RWPE1 (cell line): Measurements from ENCODE around the gene PGGT1B.

Source experiments
- CTCF ChIA-PET: fragments of 350-600 bp; sonication (Branson Sonifier 250); formaldehyde crosslinking; extraction: SDS; loops from one replicate; lab custom pipeline; 2021; lab: Yijun Ruan, JAX
- POLR2A ChIA-PET: fragments of 400-600 bp; formaldehyde crosslinking; extraction: SDS; loops from one replicate; lab custom pipeline; 2020; ENCODE audit warnings: antibody characterized with exemption; ENCODE audit not compliant: low non-redundant PET; lab: Yijun Ruan, JAX
- DNase-seq: peaks from one replicate; pipeline ENCODE4 v3.0.0; 2012; ENCODE audit warnings: low spot score
- H3K27ac ChIP-seq: fragments of 450-650 bp; 2 replicates; pipeline ENCODE4 v1.5.1; 2017
- CTCF ChIP-seq: fragments of 450-650 bp; conservative IDR thresholded peaks from 2 replicates; pipeline ENCODE4 v1.5.1; 2017; ENCODE audit warnings: low read depth, mild to moderate bottlenecking

PGGT1B gene

GRCh38 chr5:115192098-115192497 lies 70.6 kb downstream of the PGGT1B start:
- ChIA-PET POLR2A (no interaction called here), CTCF (interaction anchor here (0.6 kb wide), 2 partner anchors 53 to 93 kb away, joined by 3 read pairs; no protein-coding TSS in a partner anchor)
- no peak overlapping the region for H3K27ac ChIP-seq
- no peak for TF ChIP-seq CTCF
- DNase-seq, result no peak

- TF ChIP-seq CTCF, result no peak
- no peak overlapping the region for H3K27ac ChIP-seq
- POLR2A ChIA-PET, result no interaction called here
- DNase-seq, result no peak
- CTCF ChIA-PET, result interaction anchor here (0.6 kb wide), 2 partner anchors 54 to 93 kb away, joined by 3 read pairs; no protein-coding TSS in a partner anchor
Observed at GRCh38 chr5:115191474-115192031, 71.1 kb downstream of the PGGT1B start.

- CTCF ChIA-PET, result no interaction called here
- TF ChIP-seq CTCF, result no peak
- DNase-seq, result no peak
- no peak overlapping the region for H3K27ac ChIP-seq
- POLR2A ChIA-PET, result no interaction called here
Observed at GRCh38 chr5:115190388-115190787, 72.3 kb downstream of the PGGT1B start.

GRCh38 chr5:115189866-115190265 lies 72.8 kb downstream of the PGGT1B start:
- POLR2A ChIA-PET, result no interaction called here
- CTCF ChIA-PET, result interaction anchor here (0.6 to 0.7 kb wide), 2 partner anchors 70 to 98 kb away, joined by 4 to 9 read pairs; no protein-coding TSS in a partner anchor
- no peak for DNase-seq
- no peak for TF ChIP-seq CTCF
- H3K27ac ChIP-seq, result no peak overlapping the region

GRCh38 chr5:115186794-115187193 lies 75.9 kb downstream of the PGGT1B start:
- ChIA-PET POLR2A (no interaction called here), CTCF (interaction anchor here (0.5 to 1.4 kb wide), 2 partner anchors 8 to 31 kb away, joined by 3 to 5 read pairs; no protein-coding TSS in a partner anchor)

GRCh38 chr5:115184770-115185169 lies 77.9 kb downstream of the PGGT1B start:
- no peak for DNase-seq

More at GRCh38 chr5:115186794-115187193, 75.9 kb downstream of the PGGT1B start:
- TF ChIP-seq CTCF, result no peak
- no peak for DNase-seq
- no peak overlapping the region for H3K27ac ChIP-seq

More at GRCh38 chr5:115184770-115185169, 77.9 kb downstream of the PGGT1B start:
- no peak for TF ChIP-seq CTCF
- no peak overlapping the region for H3K27ac ChIP-seq
- CTCF ChIA-PET, result no interaction called here
- POLR2A ChIA-PET, result no interaction called here
